ENCODE data around the gene MPND. TPM values are rescaled to one million over a fixed set of nuclear protein-coding genes. Genes with fewer than 3 reads are reported as not detected.

Gene MPND
- total and polyA plus RNA-seq, 10 of the 15 experiments (the other 5 are each of a cell fraction or from before 2014, with no cell fraction given), result 0.79 to 18.3 (median 6.0) TPM

DNA sequence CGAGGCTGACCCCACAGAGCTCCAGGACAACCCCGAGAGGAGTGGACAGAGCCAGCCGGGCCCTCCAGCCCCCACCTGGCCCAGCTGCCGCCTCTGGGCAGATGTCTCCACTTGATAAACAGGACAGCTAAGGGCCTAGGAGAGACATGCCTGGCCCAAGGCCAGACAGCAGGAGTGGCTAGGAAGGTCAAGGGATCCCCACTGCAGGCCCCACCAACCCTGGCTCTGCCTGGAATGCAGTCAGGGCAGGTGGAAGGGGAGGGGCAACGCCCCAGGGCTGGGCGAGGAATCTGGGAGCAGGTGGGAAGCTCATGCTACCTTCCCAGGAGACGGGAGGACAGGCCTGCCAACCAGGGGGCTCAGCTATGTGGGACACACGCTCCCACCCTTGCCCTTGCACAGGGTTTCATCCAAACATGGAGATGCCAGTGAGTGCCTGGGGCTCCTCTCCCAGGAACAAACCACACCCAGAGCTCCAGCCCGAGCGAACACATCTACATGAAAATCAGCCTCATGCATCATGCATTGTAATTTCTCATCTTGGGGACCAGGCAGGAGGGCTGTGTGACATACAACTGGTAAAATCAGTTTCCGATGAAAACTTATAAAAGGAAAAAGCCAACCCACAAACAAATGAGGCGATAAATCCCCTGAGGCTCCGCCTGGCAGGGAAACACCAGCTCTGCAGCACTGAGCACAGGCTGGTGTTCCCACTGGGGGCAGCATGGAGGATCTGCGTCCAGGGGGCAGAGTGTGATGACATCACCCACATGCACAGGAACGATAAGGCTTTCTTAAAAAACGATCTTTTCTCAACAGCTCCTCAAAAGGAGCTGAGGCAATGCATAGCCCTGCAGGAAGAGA is 32.0 kb downstream of the MPND start:
- ATAC-seq (peak; percentile 78), DNase-seq (ENCODE audit: low read depth, low spot score) (peak; percentile 90), FAIRE-seq (peak; percentile 89)
- H4K20me1 ChIP-seq (ENCODE audit: control insufficient read depth, insufficient read depth), result no peaks in the 10 kb centered on the region
- H3K9me3 ChIP-seq (replicated peaks; ENCODE audit: control insufficient read depth, insufficient read depth, low read length), result no peaks in the 10 kb centered on the region
- ChIA-PET RAD21 (ENCODE audit: unreplicated experiment) (interaction anchor here (0.8 to 1.7 kb wide), 7 partner anchors 19 to 32 kb away, joined by 3 to 13 read pairs (median 5); partner anchors contain the start of genes CHAF1A, MPND and SH3GL1), POLR2A (interaction anchor here (0.5 to 9.4 kb wide), 10 partner anchors 11 to 1869 kb away, joined by 3 to 110 read pairs (median 5); partner anchors contain the start of genes CHAF1A, EBI3, MPND and SH3GL1), SMC1A (ENCODE audit: uncharacterized antibody, unreplicated experiment) (interaction anchor here (0.9 to 4.1 kb wide), 5 partner anchors 19 to 145 kb away, joined by 3 to 27 read pairs (median 5); partner anchors contain the start of genes CHAF1A, EBI3 and SH3GL1), CTCF (interaction anchor here (0.8 to 2.9 kb wide), 11 partner anchors 8 to 145 kb away, joined by 3 to 24 read pairs (median 5); partner anchors contain the start of genes CHAF1A, MPND and SH3GL1)
- H3K27ac ChIP-seq (ENCODE audit: control insufficient read depth, insufficient read depth), result peak overlapping the region; percentile 93
- H3K36me3 ChIP-seq (ENCODE audit: control insufficient read depth in 2 of 2, insufficient read depth in 2 of 2, low read length in 1 of 2), result peaks cover 12 to 20% of the 10 kb centered on the region in 2 experiments; a peak in 3 of 4 replicates
- WGBS (ENCODE audit: insufficient coverage, insufficient replicate concordance, low lambda C conversion rate, missing lambda C conversion rate), result 8% methylated on average over 15 of the region's 16 CpGs
- peak overlapping the region; percentile 77 for H3K9ac ChIP-seq (ENCODE audit: control insufficient read depth, insufficient read depth, low read length)
- in situ Hi-C loops (cut with MboI) (no loop called here), intact Hi-C loops (cut with micrococcal nuclease; ENCODE audit: unreplicated experiment) (loop anchor here (1.0 kb wide), 1 partner anchor 20 kb away; no protein-coding TSS in a partner anchor)
- no peak overlapping the region for H2AFZ ChIP-seq (ENCODE audit: control insufficient read depth, low read depth, low read length)
- no TSS peak for BruUV-seq (replicated peaks)
- peaks cover 88% of the 10 kb centered on the region for H3K4me1 ChIP-seq (ENCODE audit: control insufficient read depth, insufficient read depth, low read length)
- peak overlapping the region; percentile 93 for H3K4me2 ChIP-seq (ENCODE audit: control insufficient read depth, insufficient read depth)
- peaks cover 97% of the 10 kb centered on the region for H3K79me2 ChIP-seq (ENCODE audit: control insufficient read depth, insufficient read depth, low read length)
- no peaks in the 10 kb centered on the region for H3K27me3 ChIP-seq (replicated peaks in 1 of 2; ENCODE audit: control insufficient read depth in 2 of 2, insufficient read depth in 2 of 2, low read length in 1 of 2)
- H3K4me3 ChIP-seq, result peak overlapping the region; percentile 52
- TF ChIP-seq EED (IDR thresholded peaks at IDR 0.05; ENCODE audit: low read depth) (peak; percentile 77), HCFC1 (IDR thresholded peaks at IDR 0.05; ENCODE audit: low read length) (no peak), ZBED1 (IDR thresholded peaks at IDR 0.05; ENCODE audit: borderline replicate concordance) (no peak), ZNF274 (IDR thresholded peaks at IDR 0.05; ENCODE audit: insufficient read depth, insufficient read length) (no peak), PAX5 (IDR thresholded peaks at IDR 0.05; ENCODE audit: borderline replicate concordance, low read depth, low read length) (peak; percentile 71; the same call in 1 of the 2 replicates), SMAD1 (IDR thresholded peaks at IDR 0.05; ENCODE audit: low read depth, partially characterized antibody) (no peak), TBL1XR1 (IDR thresholded peaks at IDR 0.05; ENCODE audit: low read depth, low read length) (no peak), ZNF384 (IDR thresholded peaks at IDR 0.05; ENCODE audit: borderline replicate concordance, low read depth, low read length) (no peak), JUNB (IDR thresholded peaks at IDR 0.05) (peak; percentile 43), SIN3A (IDR thresholded peaks at IDR 0.05; ENCODE audit: low read depth, low read length) (no peak), NBN (IDR thresholded peaks at IDR 0.05) (peak; percentile 34; the same call in 1 of the 2 replicates), TCF7 (IDR thresholded peaks at IDR 0.05; ENCODE audit: borderline replicate concordance) (no peak)
- TF ChIP-seq, protein P1, sequence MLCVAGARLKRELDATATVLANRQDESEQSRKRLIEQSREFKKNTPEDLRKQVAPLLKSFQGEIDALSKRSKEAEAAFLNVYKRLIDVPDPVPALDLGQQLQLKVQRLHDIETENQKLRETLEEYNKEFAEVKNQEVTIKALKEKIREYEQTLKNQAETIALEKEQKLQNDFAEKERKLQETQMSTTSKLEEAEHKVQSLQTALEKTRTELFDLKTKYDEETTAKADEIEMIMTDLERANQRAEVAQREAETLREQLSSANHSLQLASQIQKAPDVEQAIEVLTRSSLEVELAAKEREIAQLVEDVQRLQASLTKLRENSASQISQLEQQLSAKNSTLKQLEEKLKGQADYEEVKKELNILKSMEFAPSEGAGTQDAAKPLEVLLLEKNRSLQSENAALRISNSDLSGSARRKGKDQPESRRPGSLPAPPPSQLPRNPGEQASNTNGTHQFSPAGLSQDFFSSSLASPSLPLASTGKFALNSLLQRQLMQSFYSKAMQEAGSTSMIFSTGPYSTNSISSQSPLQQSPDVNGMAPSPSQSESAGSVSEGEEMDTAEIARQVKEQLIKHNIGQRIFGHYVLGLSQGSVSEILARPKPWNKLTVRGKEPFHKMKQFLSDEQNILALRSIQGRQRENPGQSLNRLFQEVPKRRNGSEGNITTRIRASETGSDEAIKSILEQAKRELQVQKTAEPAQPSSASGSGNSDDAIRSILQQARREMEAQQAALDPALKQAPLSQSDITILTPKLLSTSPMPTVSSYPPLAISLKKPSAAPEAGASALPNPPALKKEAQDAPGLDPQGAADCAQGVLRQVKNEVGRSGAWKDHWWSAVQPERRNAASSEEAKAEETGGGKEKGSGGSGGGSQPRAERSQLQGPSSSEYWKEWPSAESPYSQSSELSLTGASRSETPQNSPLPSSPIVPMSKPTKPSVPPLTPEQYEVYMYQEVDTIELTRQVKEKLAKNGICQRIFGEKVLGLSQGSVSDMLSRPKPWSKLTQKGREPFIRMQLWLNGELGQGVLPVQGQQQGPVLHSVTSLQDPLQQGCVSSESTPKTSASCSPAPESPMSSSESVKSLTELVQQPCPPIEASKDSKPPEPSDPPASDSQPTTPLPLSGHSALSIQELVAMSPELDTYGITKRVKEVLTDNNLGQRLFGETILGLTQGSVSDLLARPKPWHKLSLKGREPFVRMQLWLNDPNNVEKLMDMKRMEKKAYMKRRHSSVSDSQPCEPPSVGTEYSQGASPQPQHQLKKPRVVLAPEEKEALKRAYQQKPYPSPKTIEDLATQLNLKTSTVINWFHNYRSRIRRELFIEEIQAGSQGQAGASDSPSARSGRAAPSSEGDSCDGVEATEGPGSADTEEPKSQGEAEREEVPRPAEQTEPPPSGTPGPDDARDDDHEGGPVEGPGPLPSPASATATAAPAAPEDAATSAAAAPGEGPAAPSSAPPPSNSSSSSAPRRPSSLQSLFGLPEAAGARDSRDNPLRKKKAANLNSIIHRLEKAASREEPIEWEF (IDR thresholded peaks at IDR 0.05; ENCODE audit: insufficient replicate concordance, low read depth, low read length), result peak; percentile 23
- TF ChIP-seq, protein P2, sequence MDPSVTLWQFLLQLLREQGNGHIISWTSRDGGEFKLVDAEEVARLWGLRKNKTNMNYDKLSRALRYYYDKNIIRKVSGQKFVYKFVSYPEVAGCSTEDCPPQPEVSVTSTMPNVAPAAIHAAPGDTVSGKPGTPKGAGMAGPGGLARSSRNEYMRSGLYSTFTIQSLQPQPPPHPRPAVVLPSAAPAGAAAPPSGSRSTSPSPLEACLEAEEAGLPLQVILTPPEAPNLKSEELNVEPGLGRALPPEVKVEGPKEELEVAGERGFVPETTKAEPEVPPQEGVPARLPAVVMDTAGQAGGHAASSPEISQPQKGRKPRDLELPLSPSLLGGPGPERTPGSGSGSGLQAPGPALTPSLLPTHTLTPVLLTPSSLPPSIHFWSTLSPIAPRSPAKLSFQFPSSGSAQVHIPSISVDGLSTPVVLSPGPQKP (IDR thresholded peaks at IDR 0.05; ENCODE audit: low read depth, low read length), result no peak
- TF ChIP-seq, protein P3, sequence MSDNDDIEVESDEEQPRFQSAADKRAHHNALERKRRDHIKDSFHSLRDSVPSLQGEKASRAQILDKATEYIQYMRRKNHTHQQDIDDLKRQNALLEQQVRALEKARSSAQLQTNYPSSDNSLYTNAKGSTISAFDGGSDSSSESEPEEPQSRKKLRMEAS (IDR thresholded peaks at IDR 0.05; ENCODE audit: low read depth, low read length), result no peak

All from GM12878 (cell line).